Measurements from ENCODE around the gene CCDC60.

Gene CCDC60

GRCh38 chr12:119431151-119431550, 96.6 kb downstream of the CCDC60 start:
- Mint-ChIP-seq H3K27ac (no peak overlapping the region), H3K4me3 (no peak overlapping the region), H3K9me3 (peaks cover 5% of the 10 kb centered on the region), H3K36me3 (ENCODE audit: low read depth) (no peaks in the 10 kb centered on the region), H3K27me3 (peaks cover 13% of the 10 kb centered on the region), H3K4me1 (ENCODE audit: low read depth) (no peaks in the 10 kb centered on the region)

- Mint-ChIP-seq H3K27ac (no peak overlapping the region), H3K9me3 (peaks cover 5% of the 10 kb centered on the region), H3K27me3 (peaks cover 10% of the 10 kb centered on the region), H3K4me3 (no peak overlapping the region), H3K4me1 (ENCODE audit: low read depth) (no peaks in the 10 kb centered on the region), H3K36me3 (ENCODE audit: low read depth) (no peaks in the 10 kb centered on the region)
Measured at GRCh38 chr12:119432949-119433348, 98.4 kb downstream of the CCDC60 start.

GRCh38 chr12:119440803-119441360, 106.4 kb downstream of the CCDC60 start:
- Mint-ChIP-seq H3K27ac (no peak overlapping the region), H3K27me3 (peaks cover 11% of the 10 kb centered on the region), H3K9me3 (no peaks in the 10 kb centered on the region), H3K4me1 (ENCODE audit: low read depth) (peaks cover 3% of the 10 kb centered on the region), H3K36me3 (ENCODE audit: low read depth) (no peaks in the 10 kb centered on the region), H3K4me3 (no peak overlapping the region)

GRCh38 chr12:119444462-119445044, 110.0 kb downstream of the CCDC60 start:
- Mint-ChIP-seq H3K4me1 (ENCODE audit: low read depth) (peaks cover 3% of the 10 kb centered on the region), H3K27ac (no peak overlapping the region), H3K27me3 (peaks cover 8% of the 10 kb centered on the region), H3K36me3 (ENCODE audit: low read depth) (no peaks in the 10 kb centered on the region), H3K4me3 (no peak overlapping the region), H3K9me3 (no peaks in the 10 kb centered on the region)

GRCh38 chr12:119446459-119446858, 111.9 kb downstream of the CCDC60 start:
- Mint-ChIP-seq H3K27ac (no peak overlapping the region), H3K27me3 (peaks cover 8% of the 10 kb centered on the region), H3K36me3 (ENCODE audit: low read depth) (no peaks in the 10 kb centered on the region), H3K4me3 (no peak overlapping the region), H3K4me1 (ENCODE audit: low read depth) (peaks cover 3% of the 10 kb centered on the region), H3K9me3 (no peaks in the 10 kb centered on the region)

- peaks cover 8% of the 10 kb centered on the region for H3K27me3 Mint-ChIP-seq
- peaks cover 3% of the 10 kb centered on the region for H3K4me1 Mint-ChIP-seq (ENCODE audit: low read depth)
Measured at GRCh38 chr12:119447126-119447525, 112.6 kb downstream of the CCDC60 start.

GRCh38 chr12:119447618-119448017, 113.1 kb downstream of the CCDC60 start:
- H3K9me3 Mint-ChIP-seq = no peaks in the 10 kb centered on the region
- H3K27ac Mint-ChIP-seq = no peak overlapping the region
- peaks cover 7% of the 10 kb centered on the region for H3K27me3 Mint-ChIP-seq
- H3K4me1 Mint-ChIP-seq (ENCODE audit: low read depth) = peaks cover 3% of the 10 kb centered on the region
- no peaks in the 10 kb centered on the region for H3K36me3 Mint-ChIP-seq (ENCODE audit: low read depth)
- H3K4me3 Mint-ChIP-seq = no peak overlapping the region

More at GRCh38 chr12:119447126-119447525, 112.6 kb downstream of the CCDC60 start:
- H3K9me3 Mint-ChIP-seq = no peaks in the 10 kb centered on the region
- H3K27ac Mint-ChIP-seq = no peak overlapping the region
- H3K36me3 Mint-ChIP-seq (ENCODE audit: low read depth) = no peaks in the 10 kb centered on the region
- no peak overlapping the region for H3K4me3 Mint-ChIP-seq

GRCh38 chr12:119448611-119449131, 114.1 kb downstream of the CCDC60 start:
- H3K27ac Mint-ChIP-seq = no peak overlapping the region
- peaks cover 3% of the 10 kb centered on the region for H3K4me1 Mint-ChIP-seq (ENCODE audit: low read depth)

GRCh38 chr12:119450771-119451170, 116.2 kb downstream of the CCDC60 start:
- Mint-ChIP-seq H3K4me1 (ENCODE audit: low read depth) (no peaks in the 10 kb centered on the region), H3K27ac (no peak overlapping the region)

More at GRCh38 chr12:119448611-119449131, 114.1 kb downstream of the CCDC60 start:
- no peaks in the 10 kb centered on the region for H3K36me3 Mint-ChIP-seq (ENCODE audit: low read depth)
- no peaks in the 10 kb centered on the region for H3K9me3 Mint-ChIP-seq
- peaks cover 3% of the 10 kb centered on the region for H3K27me3 Mint-ChIP-seq
- H3K4me3 Mint-ChIP-seq = no peak overlapping the region

GRCh38 chr12:119456824-119457223, 122.3 kb downstream of the CCDC60 start:
- Mint-ChIP-seq H3K36me3 (ENCODE audit: low read depth) (no peaks in the 10 kb centered on the region), H3K27me3 (peaks cover 10% of the 10 kb centered on the region), H3K9me3 (no peaks in the 10 kb centered on the region), H3K4me3 (no peak overlapping the region), H3K4me1 (ENCODE audit: low read depth) (no peaks in the 10 kb centered on the region), H3K27ac (no peak overlapping the region)

More at GRCh38 chr12:119450771-119451170, 116.2 kb downstream of the CCDC60 start:
- no peaks in the 10 kb centered on the region for H3K27me3 Mint-ChIP-seq
- no peaks in the 10 kb centered on the region for H3K36me3 Mint-ChIP-seq (ENCODE audit: low read depth)
- H3K9me3 Mint-ChIP-seq = no peaks in the 10 kb centered on the region
- H3K4me3 Mint-ChIP-seq = no peak overlapping the region

GRCh38 chr12:119457271-119457670, 122.7 kb downstream of the CCDC60 start:
- Mint-ChIP-seq H3K4me1 (ENCODE audit: low read depth) (no peaks in the 10 kb centered on the region), H3K4me3 (no peak overlapping the region), H3K36me3 (ENCODE audit: low read depth) (no peaks in the 10 kb centered on the region), H3K27me3 (peaks cover 10% of the 10 kb centered on the region), H3K27ac (no peak overlapping the region), H3K9me3 (no peaks in the 10 kb centered on the region)

- Mint-ChIP-seq H3K4me1 (ENCODE audit: low read depth) (no peaks in the 10 kb centered on the region), H3K4me3 (no peak overlapping the region), H3K27me3 (peaks cover 10% of the 10 kb centered on the region), H3K9me3 (no peaks in the 10 kb centered on the region), H3K36me3 (ENCODE audit: low read depth) (no peaks in the 10 kb centered on the region), H3K27ac (no peak overlapping the region)
Measured at GRCh38 chr12:119459481-119459880, 125.0 kb downstream of the CCDC60 start.

- Mint-ChIP-seq H3K27ac (no peak overlapping the region), H3K4me3 (no peak overlapping the region), H3K4me1 (ENCODE audit: low read depth) (no peaks in the 10 kb centered on the region), H3K27me3 (peaks cover 9% of the 10 kb centered on the region), H3K36me3 (ENCODE audit: low read depth) (no peaks in the 10 kb centered on the region), H3K9me3 (no peaks in the 10 kb centered on the region)
Measured at GRCh38 chr12:119460876-119461275, 126.3 kb downstream of the CCDC60 start.

- Mint-ChIP-seq H3K27ac (no peak overlapping the region), H3K4me1 (ENCODE audit: low read depth) (no peaks in the 10 kb centered on the region), H3K27me3 (peaks cover 5% of the 10 kb centered on the region), H3K36me3 (ENCODE audit: low read depth) (no peaks in the 10 kb centered on the region), H3K9me3 (no peaks in the 10 kb centered on the region), H3K4me3 (no peak overlapping the region)
Measured at GRCh38 chr12:119461636-119462214, 127.2 kb downstream of the CCDC60 start.

- Mint-ChIP-seq H3K27me3 (peaks cover 7% of the 10 kb centered on the region), H3K4me3 (no peak overlapping the region), H3K9me3 (no peaks in the 10 kb centered on the region), H3K36me3 (ENCODE audit: low read depth) (no peaks in the 10 kb centered on the region), H3K4me1 (ENCODE audit: low read depth) (no peaks in the 10 kb centered on the region), H3K27ac (no peak overlapping the region)
Measured at GRCh38 chr12:119463211-119463926, 128.8 kb downstream of the CCDC60 start.
